K562 (cell line): ENCODE data around the gene KCNQ4. TPM values are rescaled to one million over a fixed set of nuclear protein-coding genes. Genes with fewer than 3 reads are reported as not detected.

Experiments used
- ATAC-seq: fragments of 200-7000 bp; cut with Tn5 transposase; 3 replicates; pipeline ENCODE4 v1.9.1; 2020; ENCODE audit warnings: moderate library complexity
- BruUV-seq: library from RNA; stranded (reverse); fragments of 400-500 nt; replicated peaks from 2 replicates; lab custom pipeline; 2021; lab: Mats Ljungman, UMichigan
- CTCF ChIA-PET: fragments of 300-600 bp; formaldehyde crosslinking; extraction: SDS; loops from one replicate; lab custom pipeline; 2021; ENCODE audit warnings: low intra/inter-chr PET ratio; lab: Yijun Ruan, JAX
- POLR2A ChIA-PET: fragments of 300-600, 350-650 bp; sonication (Branson Sonifier 250); formaldehyde crosslinking; extraction: SDS; loops from one replicate; lab custom pipeline; 2021; ENCODE audit warnings: antibody characterized with exemption, inconsistent platforms; lab: Yijun Ruan, JAX
- DNase-seq, 4 experiments: peaks; one replicate each; pipeline versions ENCODE4 v3.0.0 to v3.0.0-alpha.2; 2011 to 2018; ENCODE audit warnings: low spot score in 3 of 4, mixed read lengths in 3 of 4; ENCODE audit errors: extremely low read depth in 1 of 4
- FAIRE-seq: peaks from 2 replicates; lab custom pipeline; 2011; peaks lifted over from hg19 to GRCh38; lab: Jason Lieb, UNC
- H2AFZ ChIP-seq: 2 replicates; pipeline ENCODE4 v1.6.0; 2011; ENCODE audit warnings: low read depth, low read length, control low read depth, inconsistent platforms
- H3K27ac ChIP-seq: fragments of 200-600 bp; 3 replicates; pipeline ENCODE4 v1.8.0; 2011; ENCODE audit warnings: low read depth, mild to moderate bottlenecking, control low read depth, inconsistent platforms, low read length, moderate library complexity, mixed read lengths; ENCODE audit errors: extremely low read depth
- H3K27me3 ChIP-seq, 2 experiments: fragments of 300-600 bp in 1 of 2; 2 replicates in 1 of 2; 3 replicates in 1 of 2; pipeline versions ENCODE4 v1.6.0 to v1.8.0; 2011; ENCODE audit warnings: inconsistent platforms in 2 of 2, low read length in 2 of 2, mild to moderate bottlenecking in 1 of 2, mixed read lengths in 1 of 2, moderate library complexity in 1 of 2; ENCODE audit not compliant: control insufficient read depth in 2 of 2, insufficient read depth in 2 of 2
- H3K36me3 ChIP-seq: fragments of 300-600 bp; 3 replicates; pipeline ENCODE4 v1.8.0; 2011; ENCODE audit warnings: mild to moderate bottlenecking, low read length, inconsistent platforms; ENCODE audit not compliant: control insufficient read depth, insufficient read depth
- H3K4me1 ChIP-seq, 2 experiments: fragments of 200-600 bp in 1 of 2; replicated peaks in 1 of 2; 2 replicates in 1 of 2; 3 replicates in 1 of 2; pipeline versions ENCODE4 v1.5.1 to v1.8.0; 2011; ENCODE audit warnings: inconsistent platforms in 2 of 2, low read length in 2 of 2, mild to moderate bottlenecking in 1 of 2, mixed read lengths in 1 of 2, moderate library complexity in 1 of 2; ENCODE audit not compliant: control insufficient read depth in 2 of 2, insufficient read depth in 2 of 2
- H3K4me2 ChIP-seq: 2 replicates; pipeline ENCODE4 v1.6.1; 2011; ENCODE audit warnings: low read length, control low read depth, inconsistent platforms, mixed read lengths; ENCODE audit not compliant: insufficient read depth
- H3K4me3 ChIP-seq: fragments of 200-600 bp; sonication (generic), shearing (Covaris generic); 2 replicates; pipeline ENCODE4 v1.5.1; 2016; ENCODE audit warnings: control low read depth, inconsistent platforms
- H3K79me2 ChIP-seq: fragments of 200-600 bp; 3 replicates; pipeline ENCODE4 v1.8.0; 2011; ENCODE audit warnings: low read length, inconsistent platforms; ENCODE audit not compliant: control insufficient read depth, insufficient read depth
- H3K9ac ChIP-seq, 2 experiments: 2 replicates each; pipeline versions ENCODE4 v1.6.0 to v1.6.1; 2011; ENCODE audit warnings: low read depth in 2 of 2, low read length in 2 of 2, control low read depth in 1 of 2, inconsistent platforms in 1 of 2, mild to moderate bottlenecking in 1 of 2, mixed read lengths in 1 of 2; ENCODE audit not compliant: insufficient read depth in 1 of 2
- H3K9me1 ChIP-seq: one replicate; pipeline ENCODE4 v1.6.0; 2011; ENCODE audit warnings: inconsistent platforms, mild to moderate bottlenecking, low read length, moderate library complexity; ENCODE audit not compliant: control insufficient read depth, insufficient read depth
- H3K9me3 ChIP-seq: replicated peaks from 2 replicates; pipeline ENCODE4 v1.5.1; 2011; ENCODE audit warnings: low read depth, low read length, inconsistent platforms; ENCODE audit not compliant: control insufficient read depth, insufficient read depth
- H4K20me1 ChIP-seq: replicated peaks from 2 replicates; pipeline ENCODE4 v1.6.1; 2011; ENCODE audit warnings: low read length, inconsistent platforms, mixed read lengths; ENCODE audit not compliant: control insufficient read depth, insufficient read depth
- CEBPB ChIP-seq: fragments of 450-650 bp; IDR thresholded peaks from 2 replicates; pipeline ENCODE4 v1.6.1; 2016; ENCODE audit warnings: missing genetic modification characterization, missing compliant biosample characterization
- PCBP2 ChIP-seq: fragments of 200-400 bp; formaldehyde crosslinking; IDR thresholded peaks from 2 replicates; pipeline ENCODE4 v1.6.1; 2018; ENCODE audit warnings: low read length, low read depth, mild to moderate bottlenecking, moderate library complexity; ENCODE audit not compliant: poor library complexity, severe bottlenecking
- RAD21 ChIP-seq, 2 experiments: fragments of 250-450 bp in 1 of 2; fragments of 450-650 bp in 1 of 2; sonication (Bioruptor Pico) in 1 of 2; formaldehyde crosslinking in 1 of 2; IDR thresholded peaks in 1 of 2; conservative IDR thresholded peaks in 1 of 2; 2 replicates each; pipeline versions ENCODE4 v1.4.0 to v1.8.0; 2020 to 2022; ENCODE audit warnings: mild to moderate bottlenecking in 2 of 2, moderate library complexity in 1 of 2
- SMC3 ChIP-seq: conservative IDR thresholded peaks from 2 replicates; pipeline ENCODE4 v1.6.1; 2011; ENCODE audit warnings: low read depth, low read length, improper control_type of control experiment; ENCODE audit not compliant: insufficient read depth
- TEAD4 ChIP-seq, 2 experiments: sonication (generic) in 1 of 2; formaldehyde crosslinking in 1 of 2; IDR thresholded peaks; 2 replicates each; pipeline versions ENCODE4 v1.6.1 to v1.8.0; 2012 to 2022; ENCODE audit warnings: borderline replicate concordance in 1 of 2, inconsistent platforms in 1 of 2, low read length in 1 of 2, mild to moderate bottlenecking in 1 of 2, missing genetic modification reagents in 1 of 2
- WGBS: fragments of 100-300 bp; shearing (Covaris generic); methylation state at CpG from one replicate; pipeline ENCODE4 v1.1.6; 2016; ENCODE audit warnings: low coverage, mixed read lengths; ENCODE audit not compliant: insufficient coverage; ENCODE audit errors: missing lambda C conversion rate; 5-methylcytosine and 5-hydroxymethylcytosine counted together
- in situ Hi-C: fragments of 300-500 bp; cut with MboI; formaldehyde crosslinking; loops from 4 replicates; pipeline ENCODE4 v1.15.0; 2018; ENCODE audit warnings: inconsistent platforms, mixed read lengths
- intact Hi-C: fragments of 100-400 bp; cut with micrococcal nuclease; formaldehyde crosslinking; loops from 2 replicates; pipeline ENCODE4 v1.14.2; 2022
- polyA plus RNA-seq, 8 experiments: library from polyadenylated mRNA; depleted of rRNA in 4 of 8; stranded (reverse) in 5 of 8; unstranded in 3 of 8; fragments of >200 nt; fragmentation: Nextera tagmentation in 2 of 8; fragmentation: Illumina TruSeq in 1 of 8; extraction: Ambion mirVana in 2 of 8; extraction: Trizol in 1 of 8; gene quantifications; 2 replicates each; pipeline versions ENCODE4 v1.2.1 to v1.2.3, GENCODE V29; 2011 to 2014; ENCODE audit warnings: inconsistent platforms in 1 of 8, missing spikeins in 1 of 8
- total RNA-seq, 7 experiments: library from RNA; depleted of rRNA in 6 of 7; stranded (reverse); fragments of >200 nt in 6 of 7; fragmentation: Illumina TruSeq in 2 of 7; extraction: Trizol in 2 of 7; gene quantifications; 2 replicates each; pipeline versions ENCODE4 v1.2.1 to v1.2.3, GENCODE V29; 2011 to 2021; ENCODE audit warnings: low replicate concordance in 1 of 7
- TF ChIP-seq, protein P1 (sequence below), 2 experiments: fragments of 250-450 bp in 1 of 2; fragments of 450-650 bp in 1 of 2; sonication (Bioruptor Pico) in 1 of 2; IDR thresholded peaks; 2 replicates each; pipeline versions ENCODE4 v1.6.1 to v1.8.0; 2016 to 2021; ENCODE audit warnings: mild to moderate bottlenecking in 2 of 2, moderate library complexity in 2 of 2, missing compliant biosample characterization in 1 of 2, missing genetic modification characterization in 1 of 2
- TF ChIP-seq, protein P2 (sequence below): fragments of 450-650 bp; formaldehyde crosslinking; IDR thresholded peaks from 2 replicates; pipeline ENCODE4 v1.4.0; 2022; ENCODE audit warnings: mild to moderate bottlenecking, moderate library complexity
- TF ChIP-seq, protein P3 (sequence below): fragments of 450-650 bp; IDR thresholded peaks from 2 replicates; pipeline ENCODE4 v1.6.1; 2017; ENCODE audit warnings: antibody characterized with exemption
- TF ChIP-seq, protein P4 (sequence below), 3 experiments: IDR thresholded peaks in 2 of 3; conservative IDR thresholded peaks in 1 of 3; 2 replicates each; pipeline ENCODE4 v1.5.1; 2011 to 2012; ENCODE audit warnings: low read length in 3 of 3, mild to moderate bottlenecking in 3 of 3, control low read depth in 2 of 3, improper control_type of control experiment in 1 of 3, inconsistent platforms in 1 of 3, low read depth in 1 of 3, mixed read lengths in 1 of 3, moderate library complexity in 1 of 3; ENCODE audit not compliant: insufficient read depth in 2 of 3

The KCNQ4 gene
- total and polyA plus RNA-seq, 9 of the 15 experiments (the other 6 are each of a cell fraction or from before 2014, with no cell fraction given): 0.07 to 4.1 (median 0.79) TPM

DNA sequence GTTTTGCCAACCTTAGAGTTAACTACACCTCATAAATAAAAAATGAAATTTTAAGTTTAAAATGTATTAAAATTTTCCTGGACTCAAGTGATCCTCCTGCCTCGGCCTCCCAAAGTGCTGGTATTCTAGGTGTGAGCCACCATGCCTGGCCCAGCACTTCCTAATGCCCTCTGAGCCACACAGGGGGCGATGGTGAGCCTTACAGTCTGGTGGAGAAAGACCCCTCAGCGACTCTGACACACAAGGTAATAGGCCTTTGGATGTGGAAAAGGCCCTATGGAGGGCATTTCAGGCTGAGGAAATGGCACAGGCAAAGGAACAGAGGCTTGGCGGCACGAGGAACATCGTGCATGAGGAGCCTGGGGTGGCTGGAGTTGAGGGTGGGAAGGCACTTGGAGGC is 71.9 kb downstream of the KCNQ4 start:
- POLR2A ChIA-PET: interaction anchor here (0.9 kb wide), 1 partner anchor 165 kb away, joined by 3 read pairs; the partner anchor contains the start of gene NFYC
- no peak for FAIRE-seq
- H3K27me3 ChIP-seq: peaks cover 0 to 2% of the 10 kb centered on the region in 2 experiments; a peak in 1 of 5 replicates
- in situ Hi-C loops (loop anchor here (5.0 kb wide), 1 partner anchor 97 kb away; no protein-coding TSS in a partner anchor), intact Hi-C loops (no loop called here)
- no peaks in the 10 kb centered on the region for H3K9me3 ChIP-seq
- H3K9me1 ChIP-seq: no peaks in the 10 kb centered on the region
- H3K9ac ChIP-seq: 0 out of 4 replicates have a peak overlapping the region, but pooled peaks of 1 of the 2 experiments have one; percentile 18
- no peaks in the 10 kb centered on the region; a peak in 2 of 5 replicates for H3K4me1 ChIP-seq
- no peak overlapping the region for H3K4me3 ChIP-seq
- DNase-seq: no peak
- CTCF ChIA-PET: interaction anchor here (1.2 kb wide), 1 partner anchor 81 kb away, joined by 3 read pairs; no protein-coding TSS in a partner anchor
- 18% methylated on average over 6 of the region's 6 CpGs for WGBS
- no peak overlapping the region for H3K27ac ChIP-seq
- BruUV-seq: no TSS peak
- H3K4me2 ChIP-seq: no peak overlapping the region
- H2AFZ ChIP-seq: peak overlapping the region; percentile 41; the same call in 1 of the 2 replicates
- H3K36me3 ChIP-seq: no peaks in the 10 kb centered on the region
- TF ChIP-seq, protein P1, sequence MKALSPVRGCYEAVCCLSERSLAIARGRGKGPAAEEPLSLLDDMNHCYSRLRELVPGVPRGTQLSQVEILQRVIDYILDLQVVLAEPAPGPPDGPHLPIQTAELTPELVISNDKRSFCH (CRISPR knock-in tag; IDR thresholded peaks at IDR 0.05): no peak
- TF ChIP-seq, protein P1 (tag; IDR thresholded peaks at IDR 0.05): no peak
- TF ChIP-seq, protein P2, sequence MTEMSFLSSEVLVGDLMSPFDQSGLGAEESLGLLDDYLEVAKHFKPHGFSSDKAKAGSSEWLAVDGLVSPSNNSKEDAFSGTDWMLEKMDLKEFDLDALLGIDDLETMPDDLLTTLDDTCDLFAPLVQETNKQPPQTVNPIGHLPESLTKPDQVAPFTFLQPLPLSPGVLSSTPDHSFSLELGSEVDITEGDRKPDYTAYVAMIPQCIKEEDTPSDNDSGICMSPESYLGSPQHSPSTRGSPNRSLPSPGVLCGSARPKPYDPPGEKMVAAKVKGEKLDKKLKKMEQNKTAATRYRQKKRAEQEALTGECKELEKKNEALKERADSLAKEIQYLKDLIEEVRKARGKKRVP (CRISPR knock-in tag): no peak
- TF ChIP-seq, protein P3, sequence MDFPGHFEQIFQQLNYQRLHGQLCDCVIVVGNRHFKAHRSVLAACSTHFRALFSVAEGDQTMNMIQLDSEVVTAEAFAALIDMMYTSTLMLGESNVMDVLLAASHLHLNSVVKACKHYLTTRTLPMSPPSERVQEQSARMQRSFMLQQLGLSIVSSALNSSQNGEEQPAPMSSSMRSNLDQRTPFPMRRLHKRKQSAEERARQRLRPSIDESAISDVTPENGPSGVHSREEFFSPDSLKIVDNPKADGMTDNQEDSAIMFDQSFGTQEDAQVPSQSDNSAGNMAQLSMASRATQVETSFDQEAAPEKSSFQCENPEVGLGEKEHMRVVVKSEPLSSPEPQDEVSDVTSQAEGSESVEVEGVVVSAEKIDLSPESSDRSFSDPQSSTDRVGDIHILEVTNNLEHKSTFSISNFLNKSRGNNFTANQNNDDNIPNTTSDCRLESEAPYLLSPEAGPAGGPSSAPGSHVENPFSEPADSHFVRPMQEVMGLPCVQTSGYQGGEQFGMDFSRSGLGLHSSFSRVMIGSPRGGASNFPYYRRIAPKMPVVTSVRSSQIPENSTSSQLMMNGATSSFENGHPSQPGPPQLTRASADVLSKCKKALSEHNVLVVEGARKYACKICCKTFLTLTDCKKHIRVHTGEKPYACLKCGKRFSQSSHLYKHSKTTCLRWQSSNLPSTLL: no peak
- TF ChIP-seq, protein P4, sequence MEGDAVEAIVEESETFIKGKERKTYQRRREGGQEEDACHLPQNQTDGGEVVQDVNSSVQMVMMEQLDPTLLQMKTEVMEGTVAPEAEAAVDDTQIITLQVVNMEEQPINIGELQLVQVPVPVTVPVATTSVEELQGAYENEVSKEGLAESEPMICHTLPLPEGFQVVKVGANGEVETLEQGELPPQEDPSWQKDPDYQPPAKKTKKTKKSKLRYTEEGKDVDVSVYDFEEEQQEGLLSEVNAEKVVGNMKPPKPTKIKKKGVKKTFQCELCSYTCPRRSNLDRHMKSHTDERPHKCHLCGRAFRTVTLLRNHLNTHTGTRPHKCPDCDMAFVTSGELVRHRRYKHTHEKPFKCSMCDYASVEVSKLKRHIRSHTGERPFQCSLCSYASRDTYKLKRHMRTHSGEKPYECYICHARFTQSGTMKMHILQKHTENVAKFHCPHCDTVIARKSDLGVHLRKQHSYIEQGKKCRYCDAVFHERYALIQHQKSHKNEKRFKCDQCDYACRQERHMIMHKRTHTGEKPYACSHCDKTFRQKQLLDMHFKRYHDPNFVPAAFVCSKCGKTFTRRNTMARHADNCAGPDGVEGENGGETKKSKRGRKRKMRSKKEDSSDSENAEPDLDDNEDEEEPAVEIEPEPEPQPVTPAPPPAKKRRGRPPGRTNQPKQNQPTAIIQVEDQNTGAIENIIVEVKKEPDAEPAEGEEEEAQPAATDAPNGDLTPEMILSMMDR (IDR thresholded peaks at IDR 0.05 in 2 of 3, conservative IDR thresholded peaks at IDR 0.05 in 1 of 3; ENCODE audit: insufficient read depth in 2 of 3, low read depth in 1 of 3, low read length in 3 of 3): peak; percentile 53 to 68 (median 55)
- no peak for TF ChIP-seq PCBP2
- no peak for TF ChIP-seq TEAD4 (IDR thresholded peaks at IDR 0.05; ENCODE audit: low read length)
- TF ChIP-seq TEAD4 (CRISPR knock-in tag; IDR thresholded peaks at IDR 0.05; ENCODE audit: borderline replicate concordance): no peak
- TF ChIP-seq CEBPB (tag): no peak
- TF ChIP-seq SMC3: 0 out of 2 replicates have a peak, but pooled peaks have one; percentile 3
- peak; percentile 11 to 46; a peak in 2 of 4 replicates for TF ChIP-seq RAD21 (CRISPR knock-in tag; conservative IDR thresholded peaks at IDR 0.05 in 1 of 2, IDR thresholded peaks at IDR 0.05 in 1 of 2)
- TF ChIP-seq, all 486 proteins: peak for 3
- Histone ChIP-seq H4K20me1 (no peaks in the 10 kb centered on the region), H3K79me2 (no peaks in the 10 kb centered on the region)
- peak; percentile 67 for ATAC-seq
